ENCODE results near the gene NFIB.

Gene NFIB

DNA sequence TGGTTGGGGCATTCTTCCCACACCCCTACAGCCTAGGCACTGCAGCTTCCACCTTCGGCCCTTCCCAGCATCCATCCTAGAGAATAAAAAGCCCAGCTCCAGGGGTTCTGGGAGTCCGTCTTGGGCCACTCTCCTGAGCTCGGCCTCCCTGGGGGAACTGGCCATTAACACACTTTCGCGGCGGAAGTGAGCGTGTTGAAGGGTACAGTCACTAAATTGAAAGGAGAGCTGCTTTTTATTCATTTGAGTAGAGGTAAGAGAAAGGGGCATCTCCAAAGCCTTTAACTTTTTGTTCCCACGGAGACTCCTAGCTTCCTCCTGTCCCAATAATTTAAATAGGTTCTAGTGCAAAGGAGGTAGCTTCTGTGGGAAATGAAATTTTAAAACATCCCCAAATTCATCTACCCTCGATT, 31.0 kb upstream of the NFIB start:
- no peak for DNase-seq

- DNase-seq = no peak
These were observed 30.1 kb upstream of the NFIB start for GRCh38 chr9:14344053-14344524.

DNA sequence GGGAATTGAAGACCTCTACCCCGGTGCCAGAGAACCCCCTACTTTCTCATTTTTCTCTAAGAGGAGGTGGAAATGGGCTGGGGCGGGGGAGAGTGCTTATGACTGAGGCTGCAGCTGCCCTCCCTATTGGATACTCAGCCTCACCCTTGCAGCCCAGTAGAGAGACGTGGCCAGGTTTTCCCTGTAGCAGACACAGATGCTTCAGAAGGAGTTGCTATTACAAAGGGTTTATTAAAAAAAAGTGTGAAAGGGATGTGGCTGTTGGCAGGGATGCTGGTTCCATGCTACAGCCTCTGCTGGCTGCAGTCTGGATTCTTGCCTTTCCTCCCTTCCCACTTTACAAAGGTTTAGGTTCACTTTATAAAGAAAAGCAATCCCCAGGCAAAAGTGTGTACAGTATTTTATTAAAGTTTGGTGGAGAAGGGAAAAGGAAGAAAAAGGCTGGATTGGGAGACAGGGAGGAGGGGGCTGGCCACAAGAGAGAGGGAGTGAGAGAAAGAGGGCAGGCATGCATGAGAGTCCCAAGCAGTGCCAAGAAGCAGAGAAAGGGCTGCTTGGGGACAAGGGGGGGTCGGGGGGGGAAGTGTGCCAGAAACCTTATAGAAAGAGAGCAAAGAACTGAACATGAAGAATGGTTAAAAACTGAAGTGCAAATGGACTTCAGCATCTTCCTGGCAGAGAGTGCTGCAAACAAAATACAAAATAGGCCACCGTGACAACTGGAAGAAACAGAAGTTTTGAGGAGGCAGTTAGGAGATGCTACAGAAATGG, 29.5 kb upstream of the NFIB start:
- no peak for DNase-seq

- DNase-seq = no peak
These were observed 28.8 kb upstream of the NFIB start for GRCh38 chr9:14342736-14343135.

GRCh38 chr9:14341437-14342122, 27.6 kb upstream of the NFIB start:
- no peak for DNase-seq

GRCh38 chr9:14340994-14341393, 27.1 kb upstream of the NFIB start:
- DNase-seq = no peak

DNA sequence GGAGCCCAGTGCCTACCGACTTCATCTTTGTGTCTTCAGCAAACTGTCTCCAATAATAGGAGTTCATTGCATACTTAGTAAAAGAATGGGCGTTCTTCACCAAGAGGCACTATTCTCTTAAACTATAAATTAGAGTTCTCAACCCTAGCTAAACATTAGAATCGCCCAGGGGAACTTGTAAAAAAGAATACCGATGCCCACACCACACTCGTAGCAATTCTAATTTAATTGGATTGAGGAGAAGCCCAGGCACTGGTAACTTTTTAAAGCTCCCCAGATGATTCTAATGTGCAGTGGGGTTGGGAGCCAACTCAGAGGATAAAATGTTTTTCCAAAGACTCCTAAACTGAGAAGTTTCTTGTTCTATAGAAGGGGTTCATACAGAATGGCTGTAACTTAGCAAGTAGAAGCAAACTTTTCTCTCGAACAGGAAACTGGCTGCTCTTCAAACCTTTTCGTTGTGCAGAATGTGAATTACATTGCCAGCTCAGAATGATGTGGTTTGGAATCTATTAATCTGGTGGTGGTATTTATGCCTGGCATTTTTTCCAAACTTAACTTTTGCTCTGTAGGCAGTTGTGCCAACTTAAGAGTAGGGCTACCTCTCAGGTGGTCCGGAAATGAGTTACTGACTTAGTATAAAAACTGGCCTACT, 26.4 kb upstream of the NFIB start:
- no peak for DNase-seq

GRCh38 chr9:14339746-14340145, 25.8 kb upstream of the NFIB start:
- DNase-seq = no peak

DNA sequence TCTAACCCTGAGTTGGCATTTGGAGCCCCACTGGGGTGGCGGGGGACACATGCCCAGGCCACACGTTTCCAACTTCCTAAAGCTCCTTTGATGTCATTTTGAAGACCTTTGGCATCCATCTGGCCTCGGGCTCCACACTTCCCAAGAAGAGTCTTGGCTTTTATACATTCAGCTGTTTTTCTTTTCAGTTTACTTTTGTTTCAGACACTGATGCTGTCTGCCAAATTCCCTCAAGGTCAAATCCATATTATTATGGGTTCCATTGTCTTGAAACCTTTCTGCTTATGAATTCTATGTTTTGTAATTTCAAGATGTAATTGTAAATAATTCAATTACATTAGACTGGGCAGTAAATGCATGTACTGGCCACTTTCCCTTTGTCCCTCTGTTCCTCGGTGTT, 23.7 kb upstream of the NFIB start:
- DNase-seq = no peak

- no peak for DNase-seq
These were observed 22.3 kb upstream of the NFIB start for GRCh38 chr9:14336244-14336643.

DNA sequence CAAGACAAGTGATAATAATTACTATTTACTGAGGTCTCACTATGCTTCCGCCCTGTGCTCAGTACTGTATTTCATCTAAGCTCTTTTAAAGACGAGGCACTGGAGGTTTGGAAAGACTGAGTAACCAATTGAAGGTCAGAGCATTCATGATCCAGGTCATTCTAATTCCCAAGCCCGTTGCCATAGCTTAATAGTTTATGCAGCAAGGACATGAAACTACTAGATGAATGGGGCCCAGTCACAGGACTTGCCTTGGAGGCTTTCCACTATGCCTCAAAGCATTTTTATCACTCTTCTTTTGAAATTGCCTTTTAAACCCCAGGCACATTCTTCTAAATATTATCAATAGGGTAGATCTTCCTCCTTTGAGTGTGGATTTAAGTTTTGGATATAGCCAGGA, 17.2 kb upstream of the NFIB start:
- no peak for DNase-seq

DNA sequence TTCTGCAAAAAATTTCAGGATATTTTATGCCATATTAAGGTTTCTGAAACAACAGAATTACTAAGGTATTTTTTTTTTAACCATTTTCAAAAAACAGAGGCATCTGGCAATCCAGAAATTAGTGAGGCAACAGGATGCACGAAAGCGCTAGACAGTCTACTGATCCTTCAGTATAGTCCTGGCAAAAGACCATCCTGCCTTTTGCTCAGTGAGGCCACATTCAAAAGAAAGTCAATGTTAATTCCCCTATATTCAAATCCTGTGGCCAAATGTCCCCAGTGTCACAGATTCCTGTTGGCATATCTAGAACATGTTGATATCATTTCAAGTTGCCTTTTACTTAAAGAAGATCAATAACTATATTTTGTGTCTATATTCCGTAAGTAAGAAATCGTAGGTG, 13.1 kb upstream of the NFIB start:
- no peak for DNase-seq

GRCh38 chr9:14326264-14326826, 12.4 kb upstream of the NFIB start:
- no peak for DNase-seq

DNA sequence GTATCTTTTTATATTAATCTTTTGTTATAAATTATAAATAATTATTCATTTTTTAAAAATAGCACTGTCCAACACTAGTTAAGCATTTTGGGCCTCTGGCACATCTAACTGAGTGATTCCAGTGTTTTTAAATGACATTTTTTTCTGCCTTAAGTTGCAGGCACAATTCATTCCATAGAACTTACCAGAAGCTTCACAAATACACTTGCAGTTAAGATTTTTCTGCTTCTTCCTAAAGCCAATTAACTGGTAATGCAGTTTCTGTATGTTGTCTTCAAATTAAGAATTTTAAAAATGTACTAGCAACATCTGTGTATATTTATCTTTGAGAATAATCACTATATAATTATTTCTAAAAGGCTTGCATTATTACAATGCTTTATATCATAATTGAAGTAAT, 11.2 kb upstream of the NFIB start:
- DNase-seq = no peak

DNA sequence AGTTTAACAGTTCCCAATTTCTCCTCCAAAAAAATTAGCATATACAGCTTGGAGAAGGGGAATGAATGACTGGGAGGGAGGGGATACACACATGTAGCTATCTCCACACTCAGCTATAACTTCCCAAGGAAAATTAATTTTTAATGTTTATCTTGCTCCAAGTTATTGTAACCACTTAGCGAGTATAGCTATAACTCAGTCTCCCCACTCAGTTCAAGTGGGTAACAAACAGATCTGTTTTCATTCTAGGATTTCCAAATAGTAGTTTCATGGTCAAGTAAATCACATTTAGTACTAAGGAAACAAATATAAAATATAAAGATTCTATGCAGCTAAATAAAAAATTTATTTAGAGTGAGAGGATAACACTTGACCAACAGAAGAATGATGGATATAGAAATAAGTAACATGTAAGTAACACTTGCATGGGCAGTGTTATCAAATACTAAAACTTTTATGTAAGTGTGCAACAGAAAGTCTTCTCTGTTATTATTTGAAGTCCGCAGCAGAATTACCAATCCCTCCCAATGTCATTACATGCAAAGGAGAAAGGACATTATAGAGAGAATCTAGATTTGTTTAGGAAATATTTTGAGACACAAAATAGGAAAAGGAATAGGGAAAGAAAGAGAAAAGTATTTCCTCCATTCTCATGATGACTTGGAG, 10.2 kb upstream of the NFIB start:
- DNase-seq = no peak

- no peak for DNase-seq
These were observed 9.4 kb upstream of the NFIB start for GRCh38 chr9:14323083-14323971.

DNA sequence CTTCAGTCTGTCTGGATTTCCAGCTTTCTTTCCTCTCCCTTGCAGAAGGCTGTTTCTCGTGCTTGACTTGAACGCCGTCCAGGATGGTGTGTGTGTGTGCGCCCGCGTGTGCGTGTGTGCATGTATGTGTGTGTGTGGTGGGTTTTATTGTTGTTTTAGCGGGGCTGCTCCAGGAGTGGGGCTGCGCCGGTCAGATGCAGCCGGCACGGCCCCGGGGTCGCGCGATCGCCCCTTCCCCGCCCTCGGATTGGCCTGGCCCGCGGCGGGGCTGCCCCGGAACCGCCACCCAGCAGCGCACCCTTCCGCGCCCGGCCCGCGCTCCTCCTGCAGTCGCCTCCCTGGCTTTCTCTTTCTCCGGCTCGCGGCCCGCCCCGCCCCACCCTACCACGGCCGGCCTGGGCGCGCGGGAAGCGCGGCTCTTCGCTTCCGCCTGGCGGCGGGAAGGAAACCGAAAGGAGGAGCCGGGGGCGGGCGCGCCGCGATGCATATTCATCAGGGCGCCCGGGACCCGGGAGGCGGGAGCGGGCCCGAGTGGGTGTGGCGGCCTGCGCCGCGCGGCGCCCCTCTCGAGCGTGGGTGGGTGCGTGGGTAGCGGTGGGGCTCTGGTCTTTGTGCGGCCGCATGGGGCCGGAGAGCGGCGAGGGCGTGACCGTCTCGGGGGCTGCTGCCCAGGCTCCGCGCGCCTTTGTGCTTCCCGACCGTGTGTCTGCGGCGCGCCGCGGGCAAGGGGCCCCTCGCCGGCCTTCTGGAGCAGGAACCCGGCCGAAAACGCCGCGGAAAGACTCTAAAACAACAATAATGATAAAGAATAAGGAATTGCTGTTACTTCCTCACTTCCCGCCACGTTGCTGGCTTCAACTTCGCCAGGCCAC, 8.5 kb upstream of the NFIB start:
- no peak for DNase-seq

- DNase-seq = no peak
These were observed 7.7 kb upstream of the NFIB start for GRCh38 chr9:14321517-14322130.

GRCh38 chr9:14320271-14321181, 6.6 kb upstream of the NFIB start:
- no peak for DNase-seq

All from effector CD8-positive, alpha-beta T cell (primary cell).